Fibroblast of lung (primary cell): ENCODE measurements around the gene GOLGA5.
"Not testable (repeated sequence)": the region's sequence is repeated elsewhere in the genome, so short reads cannot be mapped to it uniquely, and the experiment has no call there.

Experiments
- EZH2 ChIP-seq: IDR thresholded peaks from 2 replicates; pipeline ENCODE4 v1.5.1; 2012; ENCODE audit warnings: low read length, control low read depth, mild to moderate bottlenecking; ENCODE audit errors: missing control alignments
- TF ChIP-seq, protein P1 (sequence below), 2 donors: IDR thresholded peaks in 1 of 2; conservative IDR thresholded peaks in 1 of 2; 1 replicate in 1 of 2; 2 replicates in 1 of 2; pipeline ENCODE4 v1.5.1; 2011 to 2012; ENCODE audit warnings: low read length in 2 of 2, control low read depth in 1 of 2, inconsistent platforms in 1 of 2, low read depth in 1 of 2, mild to moderate bottlenecking in 1 of 2

- TF ChIP-seq, protein P1, sequence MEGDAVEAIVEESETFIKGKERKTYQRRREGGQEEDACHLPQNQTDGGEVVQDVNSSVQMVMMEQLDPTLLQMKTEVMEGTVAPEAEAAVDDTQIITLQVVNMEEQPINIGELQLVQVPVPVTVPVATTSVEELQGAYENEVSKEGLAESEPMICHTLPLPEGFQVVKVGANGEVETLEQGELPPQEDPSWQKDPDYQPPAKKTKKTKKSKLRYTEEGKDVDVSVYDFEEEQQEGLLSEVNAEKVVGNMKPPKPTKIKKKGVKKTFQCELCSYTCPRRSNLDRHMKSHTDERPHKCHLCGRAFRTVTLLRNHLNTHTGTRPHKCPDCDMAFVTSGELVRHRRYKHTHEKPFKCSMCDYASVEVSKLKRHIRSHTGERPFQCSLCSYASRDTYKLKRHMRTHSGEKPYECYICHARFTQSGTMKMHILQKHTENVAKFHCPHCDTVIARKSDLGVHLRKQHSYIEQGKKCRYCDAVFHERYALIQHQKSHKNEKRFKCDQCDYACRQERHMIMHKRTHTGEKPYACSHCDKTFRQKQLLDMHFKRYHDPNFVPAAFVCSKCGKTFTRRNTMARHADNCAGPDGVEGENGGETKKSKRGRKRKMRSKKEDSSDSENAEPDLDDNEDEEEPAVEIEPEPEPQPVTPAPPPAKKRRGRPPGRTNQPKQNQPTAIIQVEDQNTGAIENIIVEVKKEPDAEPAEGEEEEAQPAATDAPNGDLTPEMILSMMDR (conservative IDR thresholded peaks at IDR 0.05 in 1 of 2, IDR thresholded peaks at IDR 0.05 in 1 of 2; ENCODE audit: low read depth in 1 of 2, low read length in 2 of 2), result not testable (repeated sequence)
- not testable (repeated sequence) for TF ChIP-seq EZH2
These were observed 26.4 kb downstream of the GOLGA5 start for GRCh38 chr14:92820536-92820840.
